H9 (cell line): ENCODE measurements around the gene C10orf143. TPM values are rescaled to one million over a fixed set of nuclear protein-coding genes. Genes with fewer than 3 reads are reported as not detected.

Source experiments
- DNase-seq: peaks from one replicate; pipeline ENCODE4 v3.0.0-alpha.2; 2017
- H2AFZ ChIP-seq: one replicate; pipeline ENCODE4 v1.6.1; 2013; ENCODE audit warnings: mild to moderate bottlenecking, low read length, control low read depth, moderate library complexity
- H2AK5ac ChIP-seq: 2 replicates; pipeline ENCODE4 v1.6.1; 2013; ENCODE audit warnings: low read length, control low read depth, mixed read lengths; ENCODE audit not compliant: insufficient read length
- H2BK120ac ChIP-seq: one replicate; pipeline ENCODE4 v1.6.1; 2013; ENCODE audit warnings: low read depth, mild to moderate bottlenecking, low read length, control low read depth, inconsistent platforms; ENCODE audit not compliant: poor library complexity, severe bottlenecking
- H2BK12ac ChIP-seq: 2 replicates; pipeline ENCODE4 v1.6.1; 2013; ENCODE audit warnings: low read length, control low read depth, mixed read lengths, low read depth; ENCODE audit not compliant: insufficient read length
- H2BK15ac ChIP-seq: 2 replicates; pipeline ENCODE4 v1.6.1; 2013; ENCODE audit warnings: low read depth, low read length, control low read depth
- H2BK20ac ChIP-seq: one replicate; pipeline ENCODE4 v1.6.1; 2013; ENCODE audit warnings: low read depth, mild to moderate bottlenecking, low read length, control low read depth, inconsistent platforms; ENCODE audit not compliant: poor library complexity, severe bottlenecking
- H2BK5ac ChIP-seq: 2 replicates; pipeline ENCODE4 v1.6.1; 2013; ENCODE audit warnings: low read length, control low read depth, mixed read lengths; ENCODE audit not compliant: insufficient read length
- H3K14ac ChIP-seq: 2 replicates; pipeline ENCODE4 v1.6.1; 2013; ENCODE audit warnings: low read length, control low read depth; ENCODE audit not compliant: insufficient read depth
- H3K18ac ChIP-seq: 2 replicates; pipeline ENCODE4 v1.6.1; 2013; ENCODE audit warnings: low read depth, mild to moderate bottlenecking, mixed read lengths, low read length, control low read depth; ENCODE audit not compliant: insufficient read length
- H3K23ac ChIP-seq: 2 replicates; pipeline ENCODE4 v1.6.1; 2013; ENCODE audit warnings: low read length, control low read depth, mixed read lengths, low read depth; ENCODE audit not compliant: insufficient read length
- H3K23me2 ChIP-seq: 2 replicates; pipeline ENCODE4 v1.6.1; 2013; ENCODE audit warnings: low read depth, mild to moderate bottlenecking, mixed read lengths, low read length, control low read depth; ENCODE audit not compliant: insufficient read length, poor library complexity, severe bottlenecking
- H3K27ac ChIP-seq: 2 replicates; pipeline ENCODE4 v1.5.1; 2013; ENCODE audit warnings: low read length, control low read depth, mixed read lengths, low read depth; ENCODE audit not compliant: insufficient read length
- H3K27me3 ChIP-seq: 2 replicates; pipeline ENCODE4 v1.6.1; 2013; ENCODE audit warnings: low read length, control low read depth, inconsistent platforms; ENCODE audit not compliant: insufficient read depth
- H3K4ac ChIP-seq: 2 replicates; pipeline ENCODE4 v1.6.1; 2013; ENCODE audit warnings: low read depth, mild to moderate bottlenecking, control low read depth, inconsistent platforms, low read length, moderate library complexity
- H3K4me1 ChIP-seq: 2 replicates; pipeline ENCODE4 v1.6.1; 2013; ENCODE audit warnings: low read length, control low read depth, inconsistent platforms; ENCODE audit not compliant: insufficient read depth
- H3K4me2 ChIP-seq: 2 replicates; pipeline ENCODE4 v1.6.1; 2013; ENCODE audit warnings: low read length, control low read depth, mixed read lengths; ENCODE audit not compliant: insufficient read length, insufficient read depth
- H3K56ac ChIP-seq: 2 replicates; pipeline ENCODE4 v1.6.1; 2013; ENCODE audit warnings: low read depth, mild to moderate bottlenecking, mixed read lengths, low read length, control low read depth; ENCODE audit not compliant: insufficient read length
- H3K79me1 ChIP-seq: 2 replicates; pipeline ENCODE4 v1.6.1; 2013; ENCODE audit warnings: low read depth, mild to moderate bottlenecking, moderate library complexity, low read length, control low read depth, inconsistent platforms; ENCODE audit not compliant: insufficient read depth, poor library complexity, severe bottlenecking
- H3K79me2 ChIP-seq: 2 replicates; pipeline ENCODE4 v1.6.1; 2013; ENCODE audit warnings: low read length, control low read depth, inconsistent platforms; ENCODE audit not compliant: insufficient read depth
- H3K9ac ChIP-seq: 2 replicates; pipeline ENCODE4 v1.6.1; 2013; ENCODE audit warnings: low read length, control low read depth, mixed read lengths; ENCODE audit not compliant: insufficient read length; ENCODE audit errors: extremely low read depth
- H3K9me3 ChIP-seq: one replicate; pipeline ENCODE4 v1.6.1; 2013; ENCODE audit warnings: low read depth, low read length, inconsistent platforms; ENCODE audit not compliant: control insufficient read depth
- H3T11ph ChIP-seq: one replicate; pipeline ENCODE4 v1.6.1; 2013; ENCODE audit warnings: mild to moderate bottlenecking, low read length, control low read depth, inconsistent platforms
- H4K20me1 ChIP-seq: one replicate; pipeline ENCODE4 v1.6.1; 2013; ENCODE audit not compliant: control insufficient read depth, insufficient read length, insufficient read depth
- H4K5ac ChIP-seq: 2 replicates; pipeline ENCODE4 v1.6.1; 2013; ENCODE audit warnings: low read depth, mild to moderate bottlenecking, mixed read lengths, low read length, control low read depth; ENCODE audit not compliant: insufficient read length
- H4K8ac ChIP-seq: replicated peaks from 2 replicates; pipeline ENCODE4 v1.6.1; 2013; ENCODE audit warnings: low read length, control low read depth, mixed read lengths, low read depth; ENCODE audit not compliant: insufficient read length
- H4K91ac ChIP-seq: 2 replicates; pipeline ENCODE4 v1.6.1; 2013; ENCODE audit warnings: low read depth, mild to moderate bottlenecking, moderate library complexity, mixed read lengths, low read length, control low read depth; ENCODE audit not compliant: insufficient read length
- H3K27ac Mint-ChIP-seq, 3 experiments: 2 replicates in 2 of 3; 3 replicates in 1 of 3; pipeline ENCODE4 v1.8.0; 2020 to 2021; ENCODE audit warnings: mixed read lengths in 3 of 3, mild to moderate bottlenecking in 1 of 3, moderate library complexity in 1 of 3
- H3K27me3 Mint-ChIP-seq: 2 replicates; pipeline ENCODE4 v1.8.0; 2021; ENCODE audit warnings: low read depth, mild to moderate bottlenecking, moderate library complexity, mixed read lengths
- H3K36me3 Mint-ChIP-seq, 3 experiments: 2 replicates in 2 of 3; 3 replicates in 1 of 3; pipeline ENCODE4 v1.8.0; 2020 to 2021; ENCODE audit warnings: low read depth in 3 of 3, mixed read lengths in 3 of 3; ENCODE audit not compliant: insufficient read depth in 1 of 3
- H3K4me1 Mint-ChIP-seq, 2 experiments: 2 replicates each; pipeline ENCODE4 v1.8.0; 2020; ENCODE audit warnings: mixed read lengths in 2 of 2
- H3K4me3 Mint-ChIP-seq, 2 experiments: 2 replicates in 1 of 2; 3 replicates in 1 of 2; pipeline ENCODE4 v1.8.0; 2020 to 2021; ENCODE audit warnings: mild to moderate bottlenecking in 2 of 2, mixed read lengths in 2 of 2, moderate library complexity in 1 of 2
- H3K9me3 Mint-ChIP-seq, 2 experiments: 2 replicates in 1 of 2; 3 replicates in 1 of 2; pipeline ENCODE4 v1.8.0; 2020; ENCODE audit warnings: mild to moderate bottlenecking in 2 of 2, mixed read lengths in 2 of 2, moderate library complexity in 1 of 2
- CTCF ChIP-seq: fragments of 200-600 bp; sonication (generic); conservative IDR thresholded peaks from 3 replicates; pipeline ENCODE4 v1.8.0; 2021; ENCODE audit warnings: antibody characterized with exemption, mild to moderate bottlenecking
- WGBS: extraction: QIAGEN DNeasy Blood & Tissue Kit; methylation state at CpG from one replicate; pipeline ENCODE4 v1.1.7; 2013; ENCODE audit warnings: missing lambda C conversion rate, low lambda C conversion rate, mixed read lengths; ENCODE audit not compliant: insufficient read length; ENCODE audit errors: extremely low coverage; 5-methylcytosine and 5-hydroxymethylcytosine counted together
- total RNA-seq: library from RNA; stranded (reverse); gene quantifications from 2 replicates; pipeline ENCODE4 v1.2.1, GENCODE V29; 2021

C10orf143 gene
- total RNA-seq, 1 experiment from 2014 or later: 0.94 TPM

- H2BK20ac ChIP-seq: no peak overlapping the region
- H3K9me3 Mint-ChIP-seq: no peaks in the 10 kb centered on the region
- H4K8ac ChIP-seq: no peak overlapping the region
These were observed 94.5 kb downstream of the C10orf143 start for GRCh38 chr10:130016095-130016494.

More at GRCh38 chr10:130016095-130016494, 94.5 kb downstream of the C10orf143 start:
- H3K36me3 Mint-ChIP-seq: no peaks in the 10 kb centered on the region
- H3K18ac ChIP-seq: no peak overlapping the region
- H3K4ac ChIP-seq: no peak overlapping the region
- peaks cover 0 to 2% of the 10 kb centered on the region in 2 experiments; a peak in 1 of 4 replicates for H3K4me1 Mint-ChIP-seq
- no peak overlapping the region for H3K14ac ChIP-seq
- no peak overlapping the region for H4K91ac ChIP-seq
- no peak overlapping the region for H3K27ac ChIP-seq
- H2BK15ac ChIP-seq: no peak overlapping the region
- H3K4me3 Mint-ChIP-seq: no peak overlapping the region
- no peaks in the 10 kb centered on the region for H3K23me2 ChIP-seq
- no peak overlapping the region for H3T11ph ChIP-seq
- no peak overlapping the region for H3K9ac ChIP-seq
- no peaks in the 10 kb centered on the region for H4K20me1 ChIP-seq
- H3K4me1 ChIP-seq: no peaks in the 10 kb centered on the region
- no peak overlapping the region for H3K27ac Mint-ChIP-seq
- WGBS: no CpG with 5 or more reads among the region's 3 CpGs
- peaks cover 7% of the 10 kb centered on the region for H3K27me3 Mint-ChIP-seq
- TF ChIP-seq CTCF: no peak
- H3K56ac ChIP-seq: no peak overlapping the region
- no peak overlapping the region for H2BK12ac ChIP-seq
- H4K5ac ChIP-seq: no peak overlapping the region
- H3K27me3 ChIP-seq: no peaks in the 10 kb centered on the region
- H2BK120ac ChIP-seq: no peak overlapping the region
- no peaks in the 10 kb centered on the region for H3K79me2 ChIP-seq
- H3K9me3 ChIP-seq: no peaks in the 10 kb centered on the region
- no peak overlapping the region for H2AK5ac ChIP-seq
- H2AFZ ChIP-seq: no peak overlapping the region
- H3K79me1 ChIP-seq: no peaks in the 10 kb centered on the region
- no peak overlapping the region for H2BK5ac ChIP-seq
- no peak overlapping the region for H3K4me2 ChIP-seq
- no peak overlapping the region for H3K23ac ChIP-seq
- DNase-seq: no peak
